ENCODE data around the gene C4BPA.

C4BPA gene

DNA sequence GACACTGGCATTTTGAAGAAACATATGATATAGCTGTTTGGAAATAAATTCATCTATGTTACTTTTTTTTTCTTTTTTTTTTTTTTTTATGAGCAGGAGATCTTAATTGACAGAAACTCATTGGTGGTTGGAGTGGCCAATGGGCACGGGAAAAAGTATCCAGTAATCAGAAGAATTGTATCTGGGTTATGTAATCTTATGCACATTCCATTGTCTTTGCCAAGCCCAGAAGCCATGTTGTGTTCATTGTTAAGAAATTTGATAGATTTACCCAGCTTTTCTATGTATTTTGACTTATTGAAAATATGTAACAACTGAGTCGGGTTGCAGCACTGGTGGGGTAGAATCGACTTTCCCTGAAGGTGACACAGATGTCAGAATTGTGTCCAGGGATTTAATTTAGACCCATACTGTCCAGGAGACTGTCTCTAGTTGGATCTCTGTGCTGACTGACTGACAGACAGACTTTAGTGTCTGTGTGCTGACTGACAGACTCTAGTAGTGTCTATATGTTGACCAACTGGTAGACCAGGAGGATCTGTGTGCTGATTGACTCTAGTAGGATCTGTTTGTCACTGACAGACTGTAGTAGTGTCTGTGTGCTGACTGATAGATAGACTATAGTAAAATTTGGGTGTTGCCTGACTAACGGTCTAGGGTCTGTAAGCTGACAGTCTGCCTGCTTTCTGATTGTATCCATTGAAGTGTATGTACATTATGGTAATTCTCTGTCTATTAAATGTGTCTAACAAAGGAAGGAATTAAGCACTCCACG is 27.7 kb upstream of the C4BPA start:
- no peak for DNase-seq (ENCODE audit: low read depth, low spot score)
- no peak overlapping the region for H3K27ac ChIP-seq

DNA sequence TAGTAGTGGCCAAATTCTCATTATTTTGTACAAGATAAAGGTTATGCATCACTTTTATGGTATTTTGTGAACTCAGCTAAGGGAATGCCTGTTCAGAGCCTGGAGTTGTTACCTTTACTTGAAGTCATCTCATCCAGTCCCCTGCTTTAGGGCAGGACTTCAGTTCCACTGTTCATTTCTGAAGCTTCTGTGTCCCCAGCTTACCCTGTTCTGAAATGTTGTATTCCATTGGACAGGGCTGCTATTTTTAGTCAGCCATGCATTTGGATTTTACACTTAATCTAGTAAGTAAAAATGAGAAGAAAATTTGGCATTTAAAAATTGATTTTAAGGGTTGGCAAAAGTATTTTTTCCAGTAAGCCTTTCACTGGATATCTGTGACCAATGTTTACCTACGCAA is 27.0 kb upstream of the C4BPA start:
- no peak for DNase-seq (ENCODE audit: low read depth, low spot score)
- no peak overlapping the region for H3K27ac ChIP-seq

DNA sequence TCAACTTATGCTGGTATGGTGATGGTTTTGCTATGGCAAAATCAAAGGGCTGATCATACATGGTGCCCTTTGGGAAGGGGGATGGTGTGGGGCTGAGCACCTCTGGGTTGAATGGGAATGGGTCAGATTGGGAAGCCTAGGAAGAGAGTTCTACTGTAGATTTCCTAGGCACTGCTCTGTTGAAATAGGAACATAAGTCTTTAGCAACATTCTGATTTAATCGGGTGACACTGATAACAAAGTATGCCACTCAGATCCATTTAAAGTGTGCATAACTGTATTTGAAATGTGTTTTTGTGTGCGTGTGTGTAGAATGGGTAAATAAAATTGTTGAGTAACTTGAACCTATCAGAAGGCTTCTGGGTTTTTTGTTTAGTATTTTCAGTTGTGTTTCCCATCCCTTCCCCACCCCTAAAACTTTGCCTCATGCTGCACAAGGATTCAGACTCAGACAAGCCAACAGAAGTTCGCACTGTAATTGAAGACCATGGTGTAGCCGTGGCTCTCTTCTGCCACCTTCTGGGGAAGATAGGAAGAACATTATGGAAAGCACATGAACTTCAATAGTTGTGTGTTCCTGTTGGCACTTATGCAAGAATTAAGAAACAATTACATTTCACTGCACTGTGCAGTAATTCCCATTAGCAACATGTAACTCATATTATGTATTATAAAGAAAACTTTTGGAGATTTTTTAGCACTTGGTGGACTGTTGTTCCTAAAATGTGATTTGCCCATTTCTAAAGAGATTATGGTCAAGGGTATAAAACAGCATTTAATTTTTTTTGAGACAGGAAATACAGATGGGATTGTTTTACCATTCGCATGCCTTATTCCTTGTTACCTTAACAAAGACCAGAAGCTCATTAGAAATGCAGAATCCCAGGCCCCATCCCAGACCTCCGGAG is 26.3 kb upstream of the C4BPA start:
- DNase-seq (ENCODE audit: low read depth, low spot score), result peak; percentile 26
- no peak overlapping the region for H3K27ac ChIP-seq

DNA sequence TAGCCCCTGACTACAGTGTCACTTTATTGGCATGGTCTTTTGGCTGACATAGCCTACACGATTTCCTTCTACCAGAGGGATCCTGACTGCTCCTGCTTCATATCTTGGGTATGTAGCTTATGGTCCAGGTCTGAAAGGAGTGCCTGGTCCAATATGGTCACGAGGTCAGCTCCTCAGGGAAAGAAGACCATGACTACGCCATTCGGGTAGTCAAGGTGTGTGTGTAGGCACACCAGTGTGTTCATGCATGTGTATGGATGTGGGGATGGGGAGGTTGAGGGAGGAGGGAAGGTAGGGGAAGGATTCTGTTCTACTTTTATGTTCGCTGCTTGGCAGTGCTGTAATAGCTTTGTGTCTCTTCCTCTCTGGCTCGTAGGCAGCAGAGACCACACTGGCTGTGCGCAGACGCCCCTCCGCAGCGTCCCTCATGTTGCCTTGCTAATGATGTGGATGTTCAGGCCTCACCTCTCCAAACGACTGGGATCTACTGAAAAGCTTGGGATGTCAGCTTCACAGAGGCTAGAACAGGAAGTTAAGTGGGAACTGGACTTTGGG is 25.4 kb upstream of the C4BPA start:
- DNase-seq (ENCODE audit: low read depth, low spot score), result no peak
- H3K27ac ChIP-seq, result no peak overlapping the region

DNA sequence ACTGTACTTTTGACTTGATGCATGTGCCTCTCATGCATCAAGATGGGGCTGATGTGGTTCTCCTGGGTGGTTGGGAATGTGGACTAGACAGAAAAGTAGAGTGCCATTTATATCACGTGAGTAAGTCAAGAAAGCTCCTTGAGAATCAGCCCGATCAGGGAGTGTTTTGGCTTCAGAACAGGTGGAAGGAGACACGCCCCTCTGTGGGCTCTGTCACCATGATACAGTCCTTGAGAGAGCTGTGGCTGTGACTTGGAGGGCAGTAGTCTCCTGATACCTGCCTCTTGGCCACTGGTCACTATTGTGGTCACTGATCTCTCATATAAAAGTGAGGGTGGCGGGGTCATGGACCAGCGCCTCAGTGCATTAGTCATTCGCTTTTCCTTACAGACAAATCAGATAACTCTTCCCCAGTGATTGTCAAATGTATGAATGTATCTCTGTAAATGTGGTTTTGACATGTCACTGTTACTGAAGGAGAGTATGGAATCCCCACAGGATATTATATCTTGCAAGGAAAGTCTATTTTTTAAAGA is 24.3 kb upstream of the C4BPA start:
- DNase-seq (ENCODE audit: low read depth, low spot score), result no peak
- no peak overlapping the region for H3K27ac ChIP-seq

DNA sequence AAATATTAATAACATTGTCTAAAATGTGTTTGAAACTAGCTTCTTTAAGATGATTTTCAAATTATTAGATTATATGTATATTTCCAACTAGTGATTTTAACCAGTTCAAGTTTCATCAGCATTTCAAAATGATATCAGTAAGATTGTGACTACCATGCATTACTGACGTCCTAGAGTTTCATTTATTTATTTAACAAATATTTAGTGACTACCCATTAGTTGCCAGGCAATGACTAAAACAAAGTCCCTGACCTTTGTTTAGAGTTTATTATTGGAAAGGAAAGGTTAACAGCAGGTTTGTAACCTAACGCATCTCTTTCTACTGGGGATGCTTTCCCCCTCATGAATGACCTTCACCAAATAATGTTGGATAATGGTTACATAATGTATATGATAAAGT is 22.9 kb upstream of the C4BPA start:
- DNase-seq (ENCODE audit: low read depth, low spot score), result no peak
- no peak overlapping the region for H3K27ac ChIP-seq

DNA sequence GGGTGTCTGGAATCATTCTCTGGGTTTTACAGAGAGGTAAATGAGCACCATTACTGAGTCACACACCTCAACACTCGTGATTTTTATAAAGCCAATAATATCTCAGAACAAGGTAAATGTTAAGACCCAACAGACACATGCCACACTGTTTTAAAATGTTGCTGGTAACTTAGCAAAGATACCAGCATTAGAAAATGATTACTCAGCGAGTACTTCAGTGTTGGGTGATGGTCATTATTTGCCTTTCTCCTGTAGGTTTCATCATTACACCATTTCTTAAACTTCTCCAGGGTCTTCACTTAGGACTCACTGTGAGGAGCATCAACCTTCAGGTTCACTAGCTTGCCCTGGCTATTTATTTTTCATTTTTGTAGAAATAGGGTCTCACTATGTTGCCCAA is 22.2 kb upstream of the C4BPA start:
- DNase-seq (ENCODE audit: low read depth, low spot score), result no peak
- no peak overlapping the region for H3K27ac ChIP-seq

DNA sequence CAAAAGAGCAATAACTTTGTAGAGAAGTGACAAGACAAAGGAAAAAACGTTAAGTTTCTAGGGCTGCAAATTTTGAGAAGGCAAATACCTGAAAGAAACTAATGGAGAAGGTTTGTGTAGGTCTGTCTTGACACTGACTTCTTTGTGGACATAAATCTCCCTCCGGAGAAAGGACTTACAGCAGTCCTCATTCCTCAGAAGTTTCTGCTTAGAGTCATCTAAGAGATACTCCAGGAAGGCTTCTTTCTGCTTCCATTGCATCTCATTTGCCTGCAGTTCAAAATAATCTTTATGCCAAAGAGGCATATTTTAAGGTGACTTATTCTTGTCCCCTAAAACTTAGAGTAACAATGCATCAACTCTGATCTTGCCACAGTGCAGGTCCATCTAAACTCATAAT is 19.8 kb upstream of the C4BPA start:
- H3K27ac ChIP-seq, result no peak overlapping the region
- no peak for DNase-seq (ENCODE audit: low read depth, low spot score)

DNA sequence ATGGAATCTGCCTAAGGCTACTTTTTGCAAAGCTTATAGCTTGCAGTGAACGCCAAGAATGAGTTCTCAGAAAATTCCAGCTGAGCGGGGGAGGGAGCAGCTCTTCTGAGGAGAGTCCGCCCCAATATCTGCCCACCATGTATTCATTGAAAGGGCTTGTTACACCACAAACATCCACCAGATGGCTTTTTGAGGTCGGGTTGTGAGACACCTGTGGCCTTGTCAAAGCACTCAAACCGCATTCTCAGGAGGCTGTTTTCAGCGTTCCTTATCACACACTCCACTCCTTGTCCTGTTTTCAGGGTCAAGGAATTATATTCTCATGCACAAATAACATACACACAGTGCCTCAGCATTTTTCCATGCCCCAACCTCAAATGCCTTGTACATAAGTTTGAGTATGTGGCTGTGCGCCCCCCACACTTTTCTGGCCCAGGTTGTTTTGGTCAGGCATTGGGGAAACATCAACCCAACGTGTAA is 19.3 kb upstream of the C4BPA start:
- DNase-seq (ENCODE audit: low read depth, low spot score), result no peak
- H3K27ac ChIP-seq, result no peak overlapping the region

DNA sequence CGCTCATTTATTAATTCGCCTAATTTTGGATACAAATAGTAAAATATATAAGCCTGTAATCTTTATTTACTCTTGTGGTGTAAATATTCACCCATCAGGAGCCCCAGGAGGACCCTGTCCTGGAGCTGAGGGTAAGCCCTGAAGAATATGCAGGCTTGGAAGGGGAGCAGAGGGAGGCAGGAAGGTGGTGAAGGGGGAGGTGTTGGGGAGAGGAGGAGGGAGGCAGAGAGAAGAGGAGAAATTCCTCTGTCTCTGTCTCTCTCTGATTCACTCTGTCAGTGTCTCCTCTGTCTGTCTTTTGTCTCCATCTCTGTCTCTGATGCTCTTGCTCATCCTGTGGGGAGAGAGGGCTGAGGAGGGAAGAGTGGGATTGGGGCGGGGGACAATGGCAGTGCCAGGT is 18.1 kb upstream of the C4BPA start:
- H3K27ac ChIP-seq, result no peak overlapping the region
- DNase-seq (ENCODE audit: low read depth, low spot score), result no peak

DNA sequence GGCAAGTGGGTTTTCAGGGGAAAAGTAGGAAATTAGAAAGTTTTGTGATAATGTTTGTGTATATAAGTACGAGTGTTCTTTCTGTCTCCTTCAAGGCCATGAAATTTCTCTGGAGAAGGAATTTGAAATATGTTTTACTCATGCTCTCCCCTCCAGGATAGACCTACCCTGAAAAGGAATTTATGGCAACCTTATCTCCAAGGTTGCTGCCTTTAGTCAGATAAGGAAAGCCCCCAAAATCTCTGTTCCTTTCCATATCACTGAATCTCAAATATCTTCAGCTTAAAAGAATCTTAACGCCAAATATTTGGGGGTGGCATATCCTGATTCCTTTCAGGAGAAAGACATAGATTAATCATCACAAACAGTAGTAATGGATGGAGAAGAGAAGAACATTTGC is 15.9 kb upstream of the C4BPA start:
- no peak overlapping the region for H3K27ac ChIP-seq
- no peak for DNase-seq (ENCODE audit: low read depth, low spot score)

DNA sequence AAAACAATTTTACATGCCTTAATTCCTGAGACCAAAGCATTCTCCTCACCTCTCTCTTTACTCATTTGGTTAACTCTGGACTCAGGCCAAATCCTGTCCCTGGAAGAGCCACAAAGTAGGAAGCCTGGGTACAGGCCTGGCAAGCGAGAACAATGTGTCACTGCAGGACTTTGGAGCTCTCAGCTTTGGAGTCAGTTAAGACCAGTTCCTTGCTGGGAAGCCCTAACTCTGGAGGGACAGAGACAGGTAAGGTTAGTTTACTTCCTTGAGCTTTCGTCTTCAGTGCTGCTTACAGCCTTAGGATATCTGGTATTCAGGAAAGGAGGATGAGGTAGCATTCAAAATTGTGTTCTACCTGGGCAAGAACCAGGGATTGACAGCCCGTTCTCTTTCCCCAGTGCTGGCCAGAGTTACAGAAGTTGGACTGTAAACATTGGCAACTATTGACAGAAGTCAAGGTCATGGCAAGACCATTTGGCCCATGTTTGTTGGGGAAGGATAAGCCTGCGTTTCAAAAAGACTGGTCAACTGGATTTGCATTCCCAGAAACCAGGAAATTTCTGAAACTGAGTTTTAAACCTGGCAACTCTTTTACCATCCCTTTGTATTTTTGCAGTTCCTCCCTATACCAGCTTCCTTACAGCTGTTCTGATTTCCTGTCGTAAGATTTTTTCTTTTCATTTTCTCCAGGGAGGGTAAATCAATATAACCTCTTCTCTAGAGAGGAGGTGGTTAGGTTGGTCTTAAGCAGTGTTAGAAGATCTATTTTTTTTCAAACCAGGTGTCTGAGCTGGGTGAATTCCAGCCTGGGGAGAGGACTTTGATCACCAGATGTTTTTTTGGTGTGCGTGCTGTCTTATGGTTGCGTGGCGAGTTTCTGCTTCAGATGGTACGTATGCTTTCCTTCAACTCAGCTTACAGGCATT is 15.1 kb upstream of the C4BPA start, which contains the start of gene C4BPB:
Gene C4BPB, plus strand, starts transcription at position 160 of the 926 bp plus-strand sequence. Its CDS starts 672 bp downstream, at position 832.
- DNase-seq (ENCODE audit: low read depth, low spot score), result no peak
- no peak within 1 kb of the TSS for H3K27ac ChIP-seq

DNA sequence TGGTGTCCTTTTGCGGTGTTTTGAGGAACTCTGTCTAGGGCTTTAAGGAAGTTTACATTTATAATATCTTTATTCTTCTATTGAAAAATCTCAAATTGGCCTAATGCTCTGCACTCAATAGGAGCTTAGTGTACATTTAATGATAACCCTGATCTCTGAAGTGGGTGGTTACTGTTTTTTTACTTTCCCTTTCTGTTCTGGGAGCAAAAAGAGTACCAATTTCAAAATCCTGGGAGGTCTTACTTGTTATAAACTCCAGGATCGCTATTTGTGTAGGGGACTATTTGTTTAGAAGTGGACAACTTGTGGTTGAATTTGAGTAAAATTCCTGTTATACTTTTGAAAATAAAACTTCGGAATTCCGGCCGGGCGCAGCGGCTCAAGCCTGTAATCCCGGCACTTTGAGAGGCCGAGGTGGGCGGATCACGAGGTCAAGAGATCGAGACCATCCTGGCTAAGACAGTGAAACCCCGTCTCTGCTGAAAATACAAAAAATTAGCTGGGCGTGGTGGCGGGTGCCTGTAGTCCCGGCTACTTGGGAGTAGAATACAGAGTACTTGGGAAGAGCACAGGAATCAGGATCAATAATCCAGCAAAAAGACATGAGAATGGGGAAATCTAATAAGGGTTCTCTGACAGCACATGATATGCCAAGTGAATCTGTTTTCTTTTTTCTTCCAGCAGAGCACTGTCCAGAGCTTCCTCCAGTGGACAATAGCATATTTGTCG is 14.2 kb upstream of the C4BPA start:
- H3K27ac ChIP-seq, result no peak overlapping the region
- no peak for DNase-seq (ENCODE audit: low read depth, low spot score)

DNA sequence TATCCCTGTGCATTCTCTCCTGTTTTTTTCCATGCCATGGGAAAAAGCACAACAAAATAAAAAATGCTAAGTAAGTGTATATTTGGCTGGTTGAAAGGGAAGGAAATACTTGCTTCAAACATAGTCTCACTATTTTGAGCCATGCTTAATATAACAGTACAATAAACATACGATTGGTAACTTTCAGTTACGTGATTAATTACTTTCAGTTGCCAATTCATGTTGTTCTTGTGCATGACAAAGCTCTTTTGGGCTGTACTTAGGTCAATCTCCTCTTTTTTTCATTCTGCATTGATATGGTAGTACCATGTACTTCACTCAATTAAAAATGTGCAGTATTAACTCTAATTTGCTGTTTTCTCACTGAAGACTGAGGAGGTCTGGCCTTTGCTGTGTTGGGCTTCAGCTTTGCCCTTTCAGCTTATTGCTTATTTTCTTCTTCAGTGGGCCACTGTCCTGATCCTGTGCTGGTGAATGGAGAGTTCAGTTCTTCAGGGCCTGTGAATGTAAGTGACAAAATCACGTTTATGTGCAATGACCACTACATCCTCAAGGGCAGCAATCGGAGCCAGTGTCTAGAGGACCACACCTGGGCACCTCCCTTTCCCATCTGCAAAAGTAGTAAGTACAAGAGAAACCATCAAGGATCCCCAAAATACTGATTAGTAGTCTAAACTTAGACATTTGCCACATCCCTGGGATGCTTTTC is 12.7 kb upstream of the C4BPA start:
- DNase-seq (ENCODE audit: low read depth, low spot score), result no peak
- no peak overlapping the region for H3K27ac ChIP-seq

DNA sequence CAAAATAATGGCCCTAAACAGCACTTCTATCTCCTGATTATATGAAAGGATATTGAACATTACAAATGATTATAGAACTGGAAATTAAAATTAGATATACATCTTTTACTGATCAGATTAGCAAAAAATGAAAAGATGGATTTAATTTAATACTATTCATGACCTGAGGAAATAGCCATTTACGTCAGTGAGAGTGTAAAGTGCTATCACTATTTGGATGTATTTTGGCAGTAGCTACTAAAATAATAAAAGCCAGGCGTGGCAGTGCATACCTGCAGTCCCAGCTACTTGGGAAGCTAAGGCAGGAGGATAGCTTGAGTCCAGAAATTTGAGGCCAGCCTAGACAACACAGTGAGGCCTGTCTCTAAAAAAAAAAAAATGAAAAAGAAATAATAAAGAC is 10.1 kb upstream of the C4BPA start:
- DNase-seq (ENCODE audit: low read depth, low spot score), result no peak
- H3K27ac ChIP-seq, result no peak overlapping the region

DNA sequence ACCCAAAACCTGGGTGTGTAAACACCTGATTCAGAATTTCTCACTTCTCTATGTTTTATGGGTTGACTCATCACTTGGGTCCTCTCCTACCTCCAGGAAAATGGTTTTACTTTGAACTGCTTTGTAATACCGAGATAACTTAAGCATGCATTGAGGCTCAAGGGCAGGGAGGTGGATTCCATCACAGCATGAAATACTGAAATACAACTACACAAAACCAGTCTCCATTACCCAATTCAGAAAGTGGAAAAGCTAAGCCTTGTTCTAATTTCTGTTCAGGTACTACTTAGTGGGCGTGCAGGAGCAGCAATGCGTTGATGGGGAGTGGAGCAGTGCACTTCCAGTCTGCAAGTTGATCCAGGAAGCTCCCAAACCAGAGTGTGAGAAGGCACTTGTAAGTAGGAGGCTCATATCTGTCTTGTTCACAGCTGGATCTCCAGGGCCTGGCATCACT is 6.1 kb upstream of the C4BPA start:
- H3K27ac ChIP-seq, result no peak overlapping the region
- DNase-seq (ENCODE audit: low read depth, low spot score), result no peak

DNA sequence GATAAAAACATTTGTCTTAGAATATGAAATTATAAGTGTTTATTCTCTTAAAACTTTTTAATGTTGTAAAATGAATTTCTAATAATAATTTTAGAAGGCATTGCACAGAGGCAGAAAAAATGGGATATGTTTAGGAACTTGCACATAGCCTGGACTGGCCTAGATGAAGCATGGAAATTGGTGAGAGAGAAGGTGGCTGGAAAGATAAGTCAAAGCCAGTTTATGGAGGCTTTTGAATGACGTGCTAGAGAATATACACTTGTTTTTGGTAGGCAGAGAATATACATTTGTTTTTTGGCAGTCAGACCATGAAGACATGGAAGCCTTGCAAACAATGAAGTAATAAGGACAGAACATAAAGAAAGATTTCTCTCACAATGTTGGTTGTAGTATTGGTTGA is 2.3 kb upstream of the C4BPA start:
- DNase-seq (ENCODE audit: low read depth, low spot score), result no peak
- H3K27ac ChIP-seq, result no peak overlapping the region

DNA sequence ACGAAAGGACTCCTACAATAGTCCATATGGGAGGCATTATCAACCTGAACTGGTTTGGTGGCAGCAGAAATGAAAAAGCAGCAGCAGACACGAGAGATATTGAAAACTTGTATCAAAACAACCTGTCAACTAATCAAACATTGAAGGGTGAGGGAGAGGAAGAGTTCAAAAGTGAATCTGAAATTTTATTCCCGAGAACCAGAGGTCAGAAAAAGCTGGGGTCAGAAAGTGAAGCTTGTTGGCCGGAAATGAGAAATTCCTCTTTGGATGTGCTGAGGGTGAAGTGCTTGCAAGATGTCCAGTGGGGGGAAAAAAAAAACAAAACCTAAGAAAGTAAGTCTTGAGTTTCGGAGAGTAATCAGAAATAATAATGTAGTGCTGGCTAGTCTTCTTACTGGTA is 1.9 kb upstream of the C4BPA start:
- DNase-seq (ENCODE audit: low read depth, low spot score), result no peak
- H3K27ac ChIP-seq, result no peak overlapping the region

Data from epithelial cell of prostate (primary cell).